ENCODE data around the gene CIBAR2. TPM values are rescaled to one million over a fixed set of nuclear protein-coding genes. Genes with fewer than 3 reads are reported as not detected.

CIBAR2 gene
- total and polyA plus RNA-seq, 9 of the 15 experiments (the other 6 are each of a cell fraction or from before 2014, with no cell fraction given): not detected

GRCh38 chr16:85058909-85059308 is 53.4 kb downstream of the CIBAR2 start (continued):
- TF ChIP-seq CHAMP1 (IDR thresholded peaks at IDR 0.05) (no peak), PRPF4 (IDR thresholded peaks at IDR 0.05; ENCODE audit: insufficient read depth, low read depth, low read length, poor library complexity, severe bottlenecking) (no peak), ZZZ3 (IDR thresholded peaks at IDR 0.05) (no peak), U2AF1 (optimal IDR thresholded peaks at IDR 0.05; ENCODE audit: low read depth, low read length) (no peak), RBM17 (IDR thresholded peaks at IDR 0.05; ENCODE audit: borderline replicate concordance, low read depth, low read length) (no peak), MTA3 (IDR thresholded peaks at IDR 0.05; ENCODE audit: borderline replicate concordance) (no peak), ZNF407 (IDR thresholded peaks at IDR 0.05; ENCODE audit: low read depth) (no peak), EWSR1 (IDR thresholded peaks at IDR 0.05; ENCODE audit: borderline replicate concordance, low read depth, partially characterized antibody) (no peak), NFIX (CRISPR knock-in tag; IDR thresholded peaks at IDR 0.05; ENCODE audit: low read depth) (no peak), RBM14 (IDR thresholded peaks at IDR 0.05; ENCODE audit: borderline replicate concordance, insufficient read depth, low read depth, low read length) (no peak), SMARCA4 (IDR thresholded peaks at IDR 0.05) (no peak), TFE3 (CRISPR knock-in tag; IDR thresholded peaks at IDR 0.05) (no peak), BRF2 (IDR thresholded peaks at IDR 0.05; ENCODE audit: borderline replicate concordance, insufficient read depth, insufficient read length) (no peak)

All from K562 (cell line).